ENCODE data around the gene ATG14. TPM values are rescaled to one million over a fixed set of nuclear protein-coding genes. Genes with fewer than 3 reads are reported as not detected.

The ATG14 gene
- total and polyA plus RNA-seq, 2 of the 13 experiments (the other 11 are each of a cell fraction or from before 2014, with no cell fraction given) = 7.2 to 9.1 TPM

DNA sequence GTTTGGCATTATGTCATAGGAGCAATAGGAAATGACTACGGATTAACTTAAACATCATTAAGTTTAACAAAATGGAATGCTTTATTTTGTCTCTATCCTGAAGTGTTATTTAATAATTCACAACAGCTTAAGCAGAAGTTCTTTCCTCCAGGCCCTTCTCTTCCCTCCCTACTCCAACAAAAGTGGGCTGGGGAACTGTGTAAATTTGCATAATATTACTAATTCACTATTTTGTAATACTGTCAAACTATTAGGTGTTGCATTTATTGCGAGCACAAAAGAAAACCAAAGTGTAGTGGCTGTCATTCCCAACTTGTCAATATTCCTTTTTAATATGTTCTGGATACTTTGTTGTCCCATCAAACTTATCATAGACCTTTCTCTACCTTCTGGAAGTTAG lies 69.8 kb downstream of the ATG14 start:
- Histone ChIP-seq H3K27ac (ENCODE audit: extremely low read length, insufficient read depth, low read length) (no peak overlapping the region), H4K20me1 (ENCODE audit: insufficient read depth, low read length) (0 out of 2 replicates have a peak, but pooled peaks cover 4% of the 10 kb centered on the region), H3K4me2 (ENCODE audit: low read depth, low read length) (no peak overlapping the region), H3K36me3 (replicated peaks in 1 of 2; ENCODE audit: control insufficient read depth in 1 of 2, insufficient read depth in 2 of 2, low read length in 2 of 2) (no peaks in the 10 kb centered on the region; a peak in 1 of 5 replicates), H3K9me3 (ENCODE audit: low read length) (no peaks in the 10 kb centered on the region), H3K4me1 (ENCODE audit: insufficient read depth, low read length) (no peaks in the 10 kb centered on the region), H2AFZ (ENCODE audit: low read length) (no peak overlapping the region), H3K79me2 (ENCODE audit: insufficient read depth, low read length) (peaks cover 40% of the 10 kb centered on the region), H3K9ac (ENCODE audit: insufficient read depth, low read depth, low read length) (no peak overlapping the region), H3K4me3 (replicated peaks in 1 of 3; ENCODE audit: insufficient read depth in 1 of 3, low read depth in 2 of 3, low read length in 3 of 3) (no peak overlapping the region), H3K27me3 (ENCODE audit: control insufficient read depth in 1 of 2, insufficient read depth in 2 of 2, low read length in 2 of 2) (no peaks in the 10 kb centered on the region)
- ChIA-PET CTCF (ENCODE audit: low intra/inter-chr PET ratio, low total read pairs) (no interaction called here), POLR2A (no interaction called here)
- intact Hi-C loops (cut with micrococcal nuclease; ENCODE audit: unreplicated experiment) (no loop called here), in situ Hi-C loops (cut with HindIII; ENCODE audit: extremely low pct_ligation_motif_present, low pct_unique_long_range_greater_than_20kb) (no loop called here)
- no peak for TF ChIP-seq ZSCAN25 (CRISPR knock-in tag; IDR thresholded peaks at IDR 0.05)
- TF ChIP-seq, protein P1, sequence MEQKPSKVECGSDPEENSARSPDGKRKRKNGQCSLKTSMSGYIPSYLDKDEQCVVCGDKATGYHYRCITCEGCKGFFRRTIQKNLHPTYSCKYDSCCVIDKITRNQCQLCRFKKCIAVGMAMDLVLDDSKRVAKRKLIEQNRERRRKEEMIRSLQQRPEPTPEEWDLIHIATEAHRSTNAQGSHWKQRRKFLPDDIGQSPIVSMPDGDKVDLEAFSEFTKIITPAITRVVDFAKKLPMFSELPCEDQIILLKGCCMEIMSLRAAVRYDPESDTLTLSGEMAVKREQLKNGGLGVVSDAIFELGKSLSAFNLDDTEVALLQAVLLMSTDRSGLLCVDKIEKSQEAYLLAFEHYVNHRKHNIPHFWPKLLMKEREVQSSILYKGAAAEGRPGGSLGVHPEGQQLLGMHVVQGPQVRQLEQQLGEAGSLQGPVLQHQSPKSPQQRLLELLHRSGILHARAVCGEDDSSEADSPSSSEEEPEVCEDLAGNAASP (CRISPR knock-in tag; IDR thresholded peaks at IDR 0.05; ENCODE audit: borderline replicate concordance) = no peak
- TF ChIP-seq, protein P2, sequence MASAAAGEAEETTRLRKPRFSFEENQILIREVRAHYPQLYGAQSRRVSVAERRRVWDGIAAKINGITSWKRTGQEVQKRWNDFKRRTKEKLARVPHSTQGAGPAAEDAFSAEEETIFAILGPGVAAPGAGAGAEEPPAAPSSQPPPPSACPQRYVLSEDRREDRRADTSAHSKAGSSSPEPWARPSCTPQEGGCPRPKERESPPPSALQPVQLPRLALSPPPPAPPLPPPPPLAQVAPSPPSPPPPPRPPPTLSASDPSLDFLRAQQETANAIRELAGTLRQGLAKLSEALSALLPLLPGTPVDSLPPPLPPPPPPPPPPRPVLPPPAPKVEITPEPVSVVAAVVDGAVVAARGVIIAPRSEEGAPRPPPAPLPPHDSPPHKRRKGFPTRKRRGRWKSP (CRISPR knock-in tag; IDR thresholded peaks at IDR 0.05) = no peak
- no peak for TF ChIP-seq ZBTB33 (CRISPR knock-in tag; IDR thresholded peaks at IDR 0.05)
- no peak for TF ChIP-seq ZNF607 (CRISPR knock-in tag; IDR thresholded peaks at IDR 0.05; ENCODE audit: borderline replicate concordance)
- ATAC-seq = no peak
- FAIRE-seq = no peak
- no peak for DNase-seq (ENCODE audit: low spot score)
- WGBS (ENCODE audit: low lambda C conversion rate) = 97% methylated on average over 2 of the region's 2 CpGs
- no TSS peak for BruUV-seq (replicated peaks)

All from HepG2 (cell line).